ENCODE measurements around the gene CTR9.

DNA sequence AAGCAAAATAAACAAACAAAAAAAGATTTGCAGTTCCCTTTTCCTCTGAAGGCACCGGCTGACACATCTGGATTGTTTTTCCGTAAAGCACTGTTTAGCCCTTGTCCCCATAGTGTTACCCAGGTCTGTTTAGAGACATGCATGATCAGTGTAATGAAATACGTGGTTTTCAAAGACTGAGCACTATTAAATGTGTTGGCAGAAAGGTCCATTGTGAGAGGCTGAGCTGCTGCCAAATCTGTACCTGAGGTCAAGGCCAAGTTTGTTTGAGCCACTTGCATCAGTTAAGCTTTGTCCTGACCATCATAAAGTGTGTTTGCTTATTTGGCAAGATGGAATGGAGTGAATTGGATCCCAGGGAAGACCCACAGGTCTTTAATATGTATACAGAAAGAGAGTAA lies 26.3 kb downstream of the CTR9 start:
- TF ChIP-seq RFX5 (IDR thresholded peaks at IDR 0.05; ENCODE audit: low read length), result no peak
- TF ChIP-seq NFIC (IDR thresholded peaks at IDR 0.05; ENCODE audit: borderline replicate concordance), result no peak
- no peak for TF ChIP-seq CTCF (IDR thresholded peaks at IDR 0.05)
- no peak for TF ChIP-seq TCF12 (IDR thresholded peaks at IDR 0.05)
- TF ChIP-seq POLR2AphosphoS5 (IDR thresholded peaks at IDR 0.05; ENCODE audit: low read depth, low read length), result no peak
- no peak for TF ChIP-seq FOXJ3 (CRISPR knock-in tag; IDR thresholded peaks at IDR 0.05)
- no peak for TF ChIP-seq SIN3A (IDR thresholded peaks at IDR 0.05; ENCODE audit: borderline replicate concordance, low read depth, low read length)
- no peak for TF ChIP-seq YY1 (IDR thresholded peaks at IDR 0.05; ENCODE audit: low read depth)
- no peak for TF ChIP-seq CHD2 (IDR thresholded peaks at IDR 0.05; ENCODE audit: low read length, partially characterized antibody)
- TF ChIP-seq TEAD4 (IDR thresholded peaks at IDR 0.05; ENCODE audit: borderline replicate concordance, insufficient read depth), result no peak
- TF ChIP-seq, protein P1, sequence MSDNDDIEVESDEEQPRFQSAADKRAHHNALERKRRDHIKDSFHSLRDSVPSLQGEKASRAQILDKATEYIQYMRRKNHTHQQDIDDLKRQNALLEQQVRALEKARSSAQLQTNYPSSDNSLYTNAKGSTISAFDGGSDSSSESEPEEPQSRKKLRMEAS (IDR thresholded peaks at IDR 0.05; ENCODE audit: low read depth), result no peak

Data from SK-N-SH (cell line).